Stimulated activated CD4-positive, alpha-beta T cell treated with anti-CD3 and anti-CD28 coated beads, Interleukin-1b, Interleukin-23, amount 100 ng/mL, for 48 hours (primary cell): ENCODE data around the gene LRRC74B.

Source experiments
- DNase-seq: peaks from one replicate; pipeline ENCODE4 v3.0.0-alpha.2; 2020

The LRRC74B gene

DNA sequence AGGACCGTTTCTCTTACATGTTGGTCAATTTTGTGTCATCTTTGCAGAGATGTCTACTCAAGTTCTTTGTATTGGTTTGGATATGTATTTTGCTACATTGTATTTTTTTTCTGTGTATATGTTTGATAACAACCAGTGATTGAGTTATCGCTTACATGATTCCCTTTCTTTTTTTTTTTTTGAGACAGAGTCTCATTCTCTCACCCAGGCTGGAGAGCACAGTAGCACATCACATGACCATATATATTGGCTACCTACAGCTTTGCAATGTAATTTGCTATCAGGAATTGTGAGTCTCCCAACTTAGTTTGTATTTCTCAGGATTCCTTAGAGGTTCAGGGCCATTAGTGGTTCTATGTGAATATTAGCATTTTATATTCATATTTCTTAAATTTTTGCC, 59.5 kb downstream of the LRRC74B start:
- DNase-seq = no peak

DNA sequence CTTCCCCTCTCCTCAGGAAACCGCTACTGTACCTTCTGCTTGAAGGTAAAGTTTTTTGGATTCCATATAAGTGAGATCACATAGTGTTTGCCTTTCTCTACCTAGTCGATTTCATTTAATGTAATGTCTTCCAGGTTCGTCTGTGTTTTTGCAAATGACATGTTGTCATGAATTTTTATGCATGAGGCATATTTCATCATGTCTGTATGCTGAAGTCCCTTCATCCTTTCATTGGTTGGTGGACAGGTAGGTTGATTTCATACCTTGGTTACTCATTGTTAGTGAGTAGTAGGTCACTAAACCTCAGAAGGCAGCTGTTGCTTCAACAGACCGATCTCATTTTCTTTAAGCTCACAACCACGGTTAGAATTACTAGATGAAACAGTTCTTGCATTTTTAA, 60.3 kb downstream of the LRRC74B start:
- DNase-seq = no peak

- DNase-seq = no peak
These were observed 62.8 kb downstream of the LRRC74B start for GRCh38 chr22:21108379-21109115.
